ENCODE measurements around the gene SLC8A2.

DNA sequence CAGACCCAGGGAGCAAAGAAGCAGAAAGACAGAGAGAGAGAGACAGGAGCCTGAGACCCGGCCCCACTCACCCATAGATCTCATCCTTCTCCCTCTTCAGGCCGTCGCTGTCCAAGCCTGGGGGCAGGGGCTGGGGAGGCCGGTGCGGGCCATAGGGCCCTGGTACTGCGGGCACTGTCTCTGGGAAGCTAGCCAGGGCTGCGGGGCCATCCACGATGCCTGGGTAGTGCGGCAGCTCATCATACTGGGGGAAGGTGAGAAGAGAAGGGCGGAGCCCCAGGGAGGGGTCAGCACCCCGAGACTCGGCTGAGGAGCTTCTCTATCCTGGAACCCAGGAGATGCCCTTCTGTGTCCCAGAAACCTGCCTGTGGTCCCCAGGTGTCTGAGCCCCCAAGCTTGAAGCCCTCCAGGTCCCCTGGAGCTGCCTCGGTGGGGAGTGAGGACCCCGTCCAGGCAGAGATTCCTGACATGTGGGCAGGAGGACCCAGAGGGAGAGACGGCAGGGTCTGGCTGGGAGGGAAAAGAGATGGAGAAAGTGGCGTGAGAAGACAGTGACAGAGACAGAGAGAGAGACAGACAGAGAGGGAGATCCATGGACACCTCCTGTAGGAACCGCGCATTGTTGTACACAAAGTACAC is 54.5 kb downstream of the SLC8A2 start:
- no peak for TF ChIP-seq EZH2 (IDR thresholded peaks at IDR 0.05; ENCODE audit: borderline replicate concordance, low read length)
- no peak for TF ChIP-seq CTCF (IDR thresholded peaks at IDR 0.05; ENCODE audit: low read length)
